Measurements from ENCODE around the gene PRKCZ. TPM values are rescaled to one million over a fixed set of nuclear protein-coding genes. Genes with fewer than 3 reads are reported as not detected.

The PRKCZ gene
- total and polyA plus RNA-seq, 2 of the 4 experiments (the other 2 are of a cell fraction): 2.0 to 3.5 TPM

DNA sequence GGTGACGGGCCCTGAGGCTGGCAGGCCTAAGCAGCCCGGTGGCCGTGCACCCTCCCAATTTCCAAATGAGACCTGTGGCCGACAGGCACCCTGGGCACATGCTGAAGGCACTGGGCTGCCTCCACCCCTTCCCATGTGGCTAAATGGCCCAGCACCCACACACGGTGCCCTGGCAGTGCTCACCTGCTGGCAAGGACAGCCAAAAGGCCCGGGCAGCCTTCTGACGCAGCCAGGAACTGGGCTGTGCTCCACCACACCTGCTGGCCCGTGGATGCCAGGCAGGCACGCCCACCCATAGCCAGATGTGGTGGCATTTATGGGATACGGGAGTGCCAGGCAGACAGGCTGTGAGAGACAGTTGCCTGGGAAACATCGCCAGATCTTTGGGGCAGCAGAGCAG, 148.4 kb downstream of the PRKCZ start:
- H3K18ac ChIP-seq (ENCODE audit: low read depth, low read length): no peak overlapping the region
- peak overlapping the region; percentile 33 for H2AK9ac ChIP-seq (replicated peaks; ENCODE audit: low read depth, low read length, poor library complexity)
- H3K14ac ChIP-seq (replicated peaks; ENCODE audit: low read depth, low read length): no peak overlapping the region
- no TSS peak for BruUV-seq (replicated peaks)
- H3K27me3 ChIP-seq (ENCODE audit: control insufficient read depth, insufficient read depth, low read length): no peaks in the 10 kb centered on the region
- H2AK5ac ChIP-seq (ENCODE audit: low read depth, low read length): peak overlapping the region; percentile 89
- no peaks in the 10 kb centered on the region for H4K20me1 ChIP-seq (ENCODE audit: insufficient read depth, low read length)
- TF ChIP-seq, protein P1, sequence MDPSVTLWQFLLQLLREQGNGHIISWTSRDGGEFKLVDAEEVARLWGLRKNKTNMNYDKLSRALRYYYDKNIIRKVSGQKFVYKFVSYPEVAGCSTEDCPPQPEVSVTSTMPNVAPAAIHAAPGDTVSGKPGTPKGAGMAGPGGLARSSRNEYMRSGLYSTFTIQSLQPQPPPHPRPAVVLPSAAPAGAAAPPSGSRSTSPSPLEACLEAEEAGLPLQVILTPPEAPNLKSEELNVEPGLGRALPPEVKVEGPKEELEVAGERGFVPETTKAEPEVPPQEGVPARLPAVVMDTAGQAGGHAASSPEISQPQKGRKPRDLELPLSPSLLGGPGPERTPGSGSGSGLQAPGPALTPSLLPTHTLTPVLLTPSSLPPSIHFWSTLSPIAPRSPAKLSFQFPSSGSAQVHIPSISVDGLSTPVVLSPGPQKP (IDR thresholded peaks at IDR 0.05; ENCODE audit: borderline replicate concordance, low read depth, low read length): no peak
- TF ChIP-seq RAD21 (IDR thresholded peaks at IDR 0.05; ENCODE audit: low read length) (no peak), RCOR1 (IDR thresholded peaks at IDR 0.05; ENCODE audit: insufficient replicate concordance, low read length) (no peak), MAFK (IDR thresholded peaks at IDR 0.05; ENCODE audit: low read depth, low read length) (no peak), POLR2A (IDR thresholded peaks at IDR 0.05; ENCODE audit: low read depth, low read length) (no peak), CEBPB (IDR thresholded peaks at IDR 0.05; ENCODE audit: low read depth, low read length) (no peak), BHLHE40 (IDR thresholded peaks at IDR 0.05; ENCODE audit: low read depth, low read length) (no peak), CHD1 (IDR thresholded peaks at IDR 0.05; ENCODE audit: low read depth, low read length) (no peak), SMC3 (IDR thresholded peaks at IDR 0.05; ENCODE audit: low read depth, low read length) (no peak), RFX5 (IDR thresholded peaks at IDR 0.05; ENCODE audit: low read depth, low read length) (no peak), FOS (IDR thresholded peaks at IDR 0.05; ENCODE audit: low read depth, low read length) (no peak), MAZ (IDR thresholded peaks at IDR 0.05; ENCODE audit: borderline replicate concordance, low read depth, low read length) (no peak), NFE2L2 (IDR thresholded peaks at IDR 0.05; ENCODE audit: low read depth, low read length) (no peak), MXI1 (IDR thresholded peaks at IDR 0.05; ENCODE audit: borderline replicate concordance, low read depth, low read length) (no peak)
- TF ChIP-seq, protein P2, sequence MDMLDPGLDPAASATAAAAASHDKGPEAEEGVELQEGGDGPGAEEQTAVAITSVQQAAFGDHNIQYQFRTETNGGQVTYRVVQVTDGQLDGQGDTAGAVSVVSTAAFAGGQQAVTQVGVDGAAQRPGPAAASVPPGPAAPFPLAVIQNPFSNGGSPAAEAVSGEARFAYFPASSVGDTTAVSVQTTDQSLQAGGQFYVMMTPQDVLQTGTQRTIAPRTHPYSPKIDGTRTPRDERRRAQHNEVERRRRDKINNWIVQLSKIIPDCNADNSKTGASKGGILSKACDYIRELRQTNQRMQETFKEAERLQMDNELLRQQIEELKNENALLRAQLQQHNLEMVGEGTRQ (IDR thresholded peaks at IDR 0.05; ENCODE audit: low read depth, low read length): no peak
- TF ChIP-seq, protein P3, sequence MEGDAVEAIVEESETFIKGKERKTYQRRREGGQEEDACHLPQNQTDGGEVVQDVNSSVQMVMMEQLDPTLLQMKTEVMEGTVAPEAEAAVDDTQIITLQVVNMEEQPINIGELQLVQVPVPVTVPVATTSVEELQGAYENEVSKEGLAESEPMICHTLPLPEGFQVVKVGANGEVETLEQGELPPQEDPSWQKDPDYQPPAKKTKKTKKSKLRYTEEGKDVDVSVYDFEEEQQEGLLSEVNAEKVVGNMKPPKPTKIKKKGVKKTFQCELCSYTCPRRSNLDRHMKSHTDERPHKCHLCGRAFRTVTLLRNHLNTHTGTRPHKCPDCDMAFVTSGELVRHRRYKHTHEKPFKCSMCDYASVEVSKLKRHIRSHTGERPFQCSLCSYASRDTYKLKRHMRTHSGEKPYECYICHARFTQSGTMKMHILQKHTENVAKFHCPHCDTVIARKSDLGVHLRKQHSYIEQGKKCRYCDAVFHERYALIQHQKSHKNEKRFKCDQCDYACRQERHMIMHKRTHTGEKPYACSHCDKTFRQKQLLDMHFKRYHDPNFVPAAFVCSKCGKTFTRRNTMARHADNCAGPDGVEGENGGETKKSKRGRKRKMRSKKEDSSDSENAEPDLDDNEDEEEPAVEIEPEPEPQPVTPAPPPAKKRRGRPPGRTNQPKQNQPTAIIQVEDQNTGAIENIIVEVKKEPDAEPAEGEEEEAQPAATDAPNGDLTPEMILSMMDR (conservative IDR thresholded peaks at IDR 0.05; ENCODE audit: low read depth, low read length): no peak
- H3K23ac ChIP-seq (ENCODE audit: low read depth, low read length): no peak overlapping the region
- H3K9me3 ChIP-seq (ENCODE audit: control insufficient read depth, insufficient read depth, low read length): no peaks in the 10 kb centered on the region
- peak overlapping the region; percentile 48 for H4K91ac ChIP-seq (ENCODE audit: insufficient read depth, low read depth, low read length)
- H3K36me3 ChIP-seq (ENCODE audit: control insufficient read depth, insufficient read depth, low read length): no peaks in the 10 kb centered on the region
- 0 out of 2 replicates have a peak overlapping the region, but pooled peaks have one; percentile 14 for H2BK120ac ChIP-seq (ENCODE audit: low read depth, low read length)
- WGBS, 2 experiments (ENCODE audit: extremely low coverage in 2 of 2, insufficient read length in 1 of 2): 87% methylated on average over 7 of the region's 11 CpGs; no CpG with 5 or more reads in 1 of the 2 experiments
- no peak overlapping the region for H2BK5ac ChIP-seq (ENCODE audit: low read depth, low read length, poor library complexity, severe bottlenecking)
- peak overlapping the region; percentile 97 for H2AFZ ChIP-seq (replicated peaks; ENCODE audit: low read length, poor library complexity)
- dilution Hi-C loops (cut with HindIII; ENCODE audit: low sequenced_read_pairs, unreplicated experiment): no loop called here
- no peaks in the 10 kb centered on the region for H3K9me1 ChIP-seq (ENCODE audit: insufficient read depth, low read length)
- in situ Hi-C loops (cut with MboI; ENCODE audit: low sequenced_read_pairs): loop anchor here (5.0 to 25.0 kb wide), 2 partner anchors 34 to 339 kb away; partner anchors contain the start of genes HES5 and PANK4
- H3K79me1 ChIP-seq (ENCODE audit: low read depth in 1 of 2, low read length in 2 of 2): peaks cover 10 to 31% of the 10 kb centered on the region in 2 experiments
- intact Hi-C loops (cut with micrococcal nuclease): loop anchor here (5.0 kb wide), 1 partner anchor 114 kb away; no protein-coding TSS in a partner anchor
- no peak overlapping the region for H3K56ac ChIP-seq (ENCODE audit: extremely low read depth, insufficient read depth, low read length)
- H2BK20ac ChIP-seq (ENCODE audit: low read depth, low read length): no peak overlapping the region
- peaks cover 7% of the 10 kb centered on the region for H3K4me1 ChIP-seq (ENCODE audit: control insufficient read depth, insufficient read depth, low read length)
- H3K4me2 ChIP-seq (ENCODE audit: low read depth, low read length): no peak overlapping the region
- ChIA-PET POLR2A (ENCODE audit: unreplicated experiment) (interaction anchor here (1.1 kb wide), 1 partner anchor 183 kb away, joined by 3 read pairs; no protein-coding TSS in a partner anchor), CTCF (interaction anchor here (1.2 to 2.0 kb wide), 2 partner anchors 27 to 183 kb away, joined by 5 read pairs; no protein-coding TSS in a partner anchor)
- no peak overlapping the region for H2BK15ac ChIP-seq (ENCODE audit: low read depth, low read length)
- peak overlapping the region; percentile 42; the same call in 1 of the 2 replicates for H3K27ac ChIP-seq (ENCODE audit: insufficient read depth, low read length)
- peak overlapping the region; percentile 74 to 75; a peak in 3 of 4 replicates for H4K8ac ChIP-seq (ENCODE audit: low read depth in 2 of 2, low read length in 2 of 2)
- ATAC-seq (ENCODE audit: low read depth): no peak
- DNase-seq: no peak
- peak overlapping the region; percentile 6 for H4K5ac ChIP-seq (ENCODE audit: low read depth, low read length)
- no peak overlapping the region for H3K9ac ChIP-seq (ENCODE audit: low read depth, low read length)
- peak overlapping the region; percentile 79 for H3K4ac ChIP-seq (ENCODE audit: low read depth, low read length)
- H3K4me3 ChIP-seq (ENCODE audit: insufficient read depth, low read depth, low read length): no peak overlapping the region
